ENCODE measurements around the gene MYO5B. TPM values are rescaled to one million over a fixed set of nuclear protein-coding genes. Genes with fewer than 3 reads are reported as not detected.

MYO5B gene
- polyA plus RNA-seq, 1 donor (not counting 4 experiments of a cell fraction or from before 2014, with no cell fraction given): 6.8 TPM

GRCh38 chr18:50000227-50000626, 194.7 kb downstream of the MYO5B start:
- Histone ChIP-seq H3K4me1 (ENCODE audit: control insufficient read depth, extremely low read depth, insufficient read depth, low read length) (no peaks in the 10 kb centered on the region), H3K4me3 (ENCODE audit: control insufficient read depth in 2 of 3, extremely low read depth in 1 of 3, insufficient read depth in 2 of 3, low read depth in 1 of 3, low read length in 3 of 3) (no peak overlapping the region), H3K9ac (ENCODE audit: control insufficient read depth, extremely low read depth, insufficient read depth, low read length) (no peak overlapping the region), H2AFZ (ENCODE audit: control insufficient read depth, low read length) (no peak overlapping the region), H3K9me3 (ENCODE audit: control insufficient read depth, low read depth, low read length) (no peaks in the 10 kb centered on the region), H3K4me2 (ENCODE audit: control insufficient read depth, extremely low read depth, insufficient read depth, low read depth, low read length) (no peak overlapping the region), H3K27ac (ENCODE audit: control insufficient read depth, insufficient read depth, low read length) (no peak overlapping the region), H3K27me3 (ENCODE audit: control insufficient read depth, extremely low read depth, insufficient read depth, low read length) (peaks cover 4% of the 10 kb centered on the region), H3K9me1 (ENCODE audit: control insufficient read depth, extremely low read depth, insufficient read depth, low read length) (no peaks in the 10 kb centered on the region), H3K79me2 (ENCODE audit: control insufficient read depth, insufficient read depth, low read length) (no peaks in the 10 kb centered on the region), H4K20me1 (ENCODE audit: control insufficient read depth, extremely low read depth, insufficient read depth, low read length) (no peaks in the 10 kb centered on the region), H3K36me3 (ENCODE audit: control insufficient read depth in 2 of 2, extremely low read depth in 1 of 2, insufficient read depth in 2 of 2, low read length in 2 of 2) (no peaks in the 10 kb centered on the region)
- no peak for DNase-seq (ENCODE audit: low read depth, low spot score)
- FAIRE-seq: no peak
- dilution Hi-C loops (cut with MboI; ENCODE audit: extremely low pct_ligation_motif_present, low sequenced_read_pairs): no loop called here
- TF ChIP-seq EZH2 (IDR thresholded peaks at IDR 0.05; ENCODE audit: low read length) (no peak), CTCF (optimal IDR thresholded peaks at IDR 0.05 in 1 of 3, IDR thresholded peaks at IDR 0.05 in 1 of 3, conservative IDR thresholded peaks at IDR 0.05 in 1 of 3; ENCODE audit: extremely low read depth in 1 of 3, insufficient read depth in 2 of 3, low read length in 3 of 3) (no peak)

DNA sequence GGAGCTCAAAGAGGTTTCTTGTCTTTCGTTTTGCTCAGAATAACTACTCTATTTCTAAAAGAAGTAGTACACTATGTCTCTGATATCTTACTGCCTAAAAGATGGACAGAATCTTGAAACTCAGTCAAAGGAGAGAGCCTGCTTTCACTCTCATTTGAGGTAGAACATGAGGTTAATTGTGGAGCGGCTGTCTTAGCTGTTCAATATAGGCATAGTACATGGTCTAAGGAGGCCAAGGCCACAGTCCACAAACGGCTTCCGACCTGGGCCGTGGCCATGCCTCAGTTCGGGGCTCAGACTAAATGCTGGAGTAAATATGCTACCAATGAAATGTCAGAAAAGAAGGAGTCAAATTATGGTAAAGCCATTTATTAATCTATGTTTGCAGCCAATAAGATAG, 195.8 kb downstream of the MYO5B start:
- Histone ChIP-seq H3K27me3 (ENCODE audit: control insufficient read depth, extremely low read depth, insufficient read depth, low read length) (peaks cover 4% of the 10 kb centered on the region), H3K9ac (ENCODE audit: control insufficient read depth, extremely low read depth, insufficient read depth, low read length) (no peak overlapping the region), H2AFZ (ENCODE audit: control insufficient read depth, low read length) (no peak overlapping the region), H3K79me2 (ENCODE audit: control insufficient read depth, insufficient read depth, low read length) (no peaks in the 10 kb centered on the region), H3K27ac (ENCODE audit: control insufficient read depth, insufficient read depth, low read length) (no peak overlapping the region), H3K4me1 (ENCODE audit: control insufficient read depth, extremely low read depth, insufficient read depth, low read length) (no peaks in the 10 kb centered on the region), H3K4me2 (ENCODE audit: control insufficient read depth, extremely low read depth, insufficient read depth, low read depth, low read length) (no peak overlapping the region), H4K20me1 (ENCODE audit: control insufficient read depth, extremely low read depth, insufficient read depth, low read length) (no peaks in the 10 kb centered on the region), H3K9me3 (ENCODE audit: control insufficient read depth, low read depth, low read length) (no peaks in the 10 kb centered on the region), H3K4me3 (ENCODE audit: control insufficient read depth in 2 of 3, extremely low read depth in 1 of 3, insufficient read depth in 2 of 3, low read depth in 1 of 3, low read length in 3 of 3) (no peak overlapping the region), H3K36me3 (ENCODE audit: control insufficient read depth in 2 of 2, extremely low read depth in 1 of 2, insufficient read depth in 2 of 2, low read length in 2 of 2) (no peaks in the 10 kb centered on the region), H3K9me1 (ENCODE audit: control insufficient read depth, extremely low read depth, insufficient read depth, low read length) (no peaks in the 10 kb centered on the region)
- dilution Hi-C loops (cut with MboI; ENCODE audit: extremely low pct_ligation_motif_present, low sequenced_read_pairs): no loop called here
- TF ChIP-seq EZH2 (IDR thresholded peaks at IDR 0.05; ENCODE audit: low read length): no peak
- no peak for TF ChIP-seq CTCF (optimal IDR thresholded peaks at IDR 0.05 in 1 of 3, IDR thresholded peaks at IDR 0.05 in 1 of 3, conservative IDR thresholded peaks at IDR 0.05 in 1 of 3; ENCODE audit: extremely low read depth in 1 of 3, insufficient read depth in 2 of 3, low read length in 3 of 3)
- no peak for DNase-seq (ENCODE audit: low read depth, low spot score)
- FAIRE-seq: no peak

Data from keratinocyte (primary cell).